K562 (cell line): ENCODE measurements around the gene INO80. TPM values are rescaled to one million over a fixed set of nuclear protein-coding genes. Genes with fewer than 3 reads are reported as not detected.

Source experiments
- CCNT2 ChIP-seq: IDR thresholded peaks from 2 replicates; pipeline ENCODE4 v1.6.1; 2011; ENCODE audit warnings: borderline replicate concordance, low read depth, mild to moderate bottlenecking, moderate library complexity, mixed read lengths, low read length; ENCODE audit not compliant: insufficient read length; ENCODE audit errors: extremely low read depth
- CXXC5 ChIP-seq: fragments of 250-450 bp; sonication (Bioruptor Pico); IDR thresholded peaks from 2 replicates; pipeline ENCODE4 v1.8.0; 2022; ENCODE audit warnings: inconsistent platforms, mild to moderate bottlenecking, moderate library complexity
- DACH1 ChIP-seq: fragments of 450-650 bp; IDR thresholded peaks from 2 replicates; pipeline ENCODE4 v1.6.1; 2018; ENCODE audit not compliant: partially characterized antibody
- ETV1 ChIP-seq: fragments of 450-650 bp; conservative IDR thresholded peaks from 2 replicates; pipeline ENCODE4 v1.6.1; 2016; ENCODE audit warnings: missing genetic modification characterization, control low read depth, low read depth, missing compliant biosample characterization
- GTF2E2 ChIP-seq: fragments of 200-800 bp; sonication (Bioruptor generic); IDR thresholded peaks from 2 replicates; pipeline ENCODE4 v1.6.1; 2016; ENCODE audit warnings: missing genetic modification characterization, missing compliant biosample characterization
- KAT8 ChIP-seq: fragments of 450-650 bp; IDR thresholded peaks from 2 replicates; pipeline ENCODE4 v1.6.1; 2016; ENCODE audit warnings: low read depth, mild to moderate bottlenecking
- POLR2B ChIP-seq: fragments of 450-650 bp; IDR thresholded peaks from 2 replicates; pipeline ENCODE4 v1.6.1; 2018; ENCODE audit warnings: low read depth; ENCODE audit not compliant: partially characterized antibody
- RBM14 ChIP-seq: fragments of 200-400 bp; formaldehyde crosslinking; IDR thresholded peaks from 2 replicates; pipeline ENCODE4 v1.6.1; 2018; ENCODE audit warnings: low read depth, mild to moderate bottlenecking, low read length, moderate library complexity, borderline replicate concordance; ENCODE audit not compliant: insufficient read depth
- RBM25 ChIP-seq: fragments of 200-400 bp; formaldehyde crosslinking; IDR thresholded peaks from 2 replicates; pipeline ENCODE4 v1.6.1; 2018; ENCODE audit warnings: low read length, low read depth, moderate library complexity; ENCODE audit not compliant: severe bottlenecking
- SRSF3 ChIP-seq: fragments of 200-400 bp; formaldehyde crosslinking; IDR thresholded peaks from 2 replicates; pipeline ENCODE4 v1.6.1; 2016; ENCODE audit warnings: mild to moderate bottlenecking, low read length, moderate library complexity; ENCODE audit not compliant: insufficient read depth
- ZNF384 ChIP-seq: IDR thresholded peaks from 2 replicates; pipeline ENCODE4 v1.6.1; 2012; ENCODE audit warnings: low read depth, low read length, improper control_type of control experiment
- polyA plus RNA-seq, 8 experiments: library from polyadenylated mRNA; depleted of rRNA in 4 of 8; stranded (reverse) in 5 of 8; unstranded in 3 of 8; fragments of >200 nt; fragmentation: Nextera tagmentation in 2 of 8; fragmentation: Illumina TruSeq in 1 of 8; extraction: Ambion mirVana in 2 of 8; extraction: Trizol in 1 of 8; gene quantifications; 2 replicates each; pipeline versions ENCODE4 v1.2.1 to v1.2.3, GENCODE V29; 2011 to 2014; ENCODE audit warnings: inconsistent platforms in 1 of 8, missing spikeins in 1 of 8
- total RNA-seq, 7 experiments: library from RNA; depleted of rRNA in 6 of 7; stranded (reverse); fragments of >200 nt in 6 of 7; fragmentation: Illumina TruSeq in 2 of 7; extraction: Trizol in 2 of 7; gene quantifications; 2 replicates each; pipeline versions ENCODE4 v1.2.1 to v1.2.3, GENCODE V29; 2011 to 2021; ENCODE audit warnings: low replicate concordance in 1 of 7
- TF ChIP-seq, protein P1 (sequence below): sonication (generic); formaldehyde crosslinking; IDR thresholded peaks from 2 replicates; pipeline ENCODE4 v1.8.0; 2022; ENCODE audit warnings: mild to moderate bottlenecking, missing genetic modification reagents
- TF ChIP-seq, protein P2 (sequence below): fragments of 450-650 bp; formaldehyde crosslinking; IDR thresholded peaks from 2 replicates; pipeline ENCODE4 v1.4.0; 2022; ENCODE audit warnings: missing genetic modification characterization
- TF ChIP-seq, protein P3 (sequence below): fragments of 250-450 bp; sonication (Bioruptor Pico); IDR thresholded peaks from 2 replicates; pipeline ENCODE4 v1.4.0; 2020

INO80 gene
- total and polyA plus RNA-seq, 9 of the 15 experiments (the other 6 are each of a cell fraction or from before 2014, with no cell fraction given) = 1.1 to 25.7 (median 19.9) TPM

DNA sequence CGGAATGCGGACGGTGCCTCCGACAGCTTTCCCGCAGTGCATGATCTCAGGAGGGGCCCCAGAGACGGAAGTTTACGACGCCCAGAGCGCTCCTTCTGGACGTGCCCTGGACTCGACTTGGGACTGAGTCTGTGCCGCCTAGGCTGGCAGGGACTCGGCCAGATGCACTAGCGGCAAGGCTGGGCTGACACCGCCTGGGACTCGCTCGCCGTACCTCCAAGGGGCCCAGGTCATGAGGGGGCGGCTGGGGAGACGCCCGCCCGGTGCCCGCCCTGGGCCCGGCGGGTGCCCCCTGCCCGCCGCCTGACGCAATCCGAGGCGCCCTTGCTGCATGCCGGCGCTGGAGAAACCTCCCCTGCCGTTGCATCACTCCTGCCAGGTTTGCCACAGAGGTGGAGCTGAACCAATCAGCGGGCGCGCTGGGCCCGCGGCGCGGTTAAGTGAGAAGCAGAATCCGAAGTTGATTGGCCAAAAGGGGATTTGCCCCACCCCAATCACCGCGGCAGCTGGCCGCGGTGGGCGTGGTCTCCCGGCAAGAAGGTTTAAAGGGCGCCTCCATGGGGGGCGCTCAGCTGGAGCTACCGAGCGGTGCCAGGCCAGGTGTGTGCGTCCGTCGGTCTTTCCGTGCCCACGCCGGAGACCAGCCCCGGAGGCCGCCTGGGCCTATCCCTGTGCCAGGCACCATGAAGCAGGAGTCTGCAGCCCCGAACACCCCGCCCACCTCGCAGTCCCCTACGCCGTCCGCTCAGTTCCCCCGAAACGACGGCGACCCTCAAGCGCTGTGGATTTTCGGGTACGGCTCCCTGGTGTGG, 163.0 kb downstream of the INO80 start, which contains the start of gene CHAC1 (continued):
- TF ChIP-seq, protein P1, sequence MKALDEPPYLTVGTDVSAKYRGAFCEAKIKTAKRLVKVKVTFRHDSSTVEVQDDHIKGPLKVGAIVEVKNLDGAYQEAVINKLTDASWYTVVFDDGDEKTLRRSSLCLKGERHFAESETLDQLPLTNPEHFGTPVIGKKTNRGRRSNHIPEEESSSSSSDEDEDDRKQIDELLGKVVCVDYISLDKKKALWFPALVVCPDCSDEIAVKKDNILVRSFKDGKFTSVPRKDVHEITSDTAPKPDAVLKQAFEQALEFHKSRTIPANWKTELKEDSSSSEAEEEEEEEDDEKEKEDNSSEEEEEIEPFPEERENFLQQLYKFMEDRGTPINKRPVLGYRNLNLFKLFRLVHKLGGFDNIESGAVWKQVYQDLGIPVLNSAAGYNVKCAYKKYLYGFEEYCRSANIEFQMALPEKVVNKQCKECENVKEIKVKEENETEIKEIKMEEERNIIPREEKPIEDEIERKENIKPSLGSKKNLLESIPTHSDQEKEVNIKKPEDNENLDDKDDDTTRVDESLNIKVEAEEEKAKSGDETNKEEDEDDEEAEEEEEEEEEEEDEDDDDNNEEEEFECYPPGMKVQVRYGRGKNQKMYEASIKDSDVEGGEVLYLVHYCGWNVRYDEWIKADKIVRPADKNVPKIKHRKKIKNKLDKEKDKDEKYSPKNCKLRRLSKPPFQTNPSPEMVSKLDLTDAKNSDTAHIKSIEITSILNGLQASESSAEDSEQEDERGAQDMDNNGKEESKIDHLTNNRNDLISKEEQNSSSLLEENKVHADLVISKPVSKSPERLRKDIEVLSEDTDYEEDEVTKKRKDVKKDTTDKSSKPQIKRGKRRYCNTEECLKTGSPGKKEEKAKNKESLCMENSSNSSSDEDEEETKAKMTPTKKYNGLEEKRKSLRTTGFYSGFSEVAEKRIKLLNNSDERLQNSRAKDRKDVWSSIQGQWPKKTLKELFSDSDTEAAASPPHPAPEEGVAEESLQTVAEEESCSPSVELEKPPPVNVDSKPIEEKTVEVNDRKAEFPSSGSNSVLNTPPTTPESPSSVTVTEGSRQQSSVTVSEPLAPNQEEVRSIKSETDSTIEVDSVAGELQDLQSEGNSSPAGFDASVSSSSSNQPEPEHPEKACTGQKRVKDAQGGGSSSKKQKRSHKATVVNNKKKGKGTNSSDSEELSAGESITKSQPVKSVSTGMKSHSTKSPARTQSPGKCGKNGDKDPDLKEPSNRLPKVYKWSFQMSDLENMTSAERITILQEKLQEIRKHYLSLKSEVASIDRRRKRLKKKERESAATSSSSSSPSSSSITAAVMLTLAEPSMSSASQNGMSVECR (CRISPR knock-in tag) = peak; percentile 95
- TF ChIP-seq, protein P2, sequence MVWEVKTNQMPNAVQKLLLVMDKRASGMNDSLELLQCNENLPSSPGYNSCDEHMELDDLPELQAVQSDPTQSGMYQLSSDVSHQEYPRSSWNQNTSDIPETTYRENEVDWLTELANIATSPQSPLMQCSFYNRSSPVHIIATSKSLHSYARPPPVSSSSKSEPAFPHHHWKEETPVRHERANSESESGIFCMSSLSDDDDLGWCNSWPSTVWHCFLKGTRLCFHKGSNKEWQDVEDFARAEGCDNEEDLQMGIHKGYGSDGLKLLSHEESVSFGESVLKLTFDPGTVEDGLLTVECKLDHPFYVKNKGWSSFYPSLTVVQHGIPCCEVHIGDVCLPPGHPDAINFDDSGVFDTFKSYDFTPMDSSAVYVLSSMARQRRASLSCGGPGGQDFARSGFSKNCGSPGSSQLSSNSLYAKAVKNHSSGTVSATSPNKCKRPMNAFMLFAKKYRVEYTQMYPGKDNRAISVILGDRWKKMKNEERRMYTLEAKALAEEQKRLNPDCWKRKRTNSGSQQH (CRISPR knock-in tag) = no peak
- TF ChIP-seq, protein P3, sequence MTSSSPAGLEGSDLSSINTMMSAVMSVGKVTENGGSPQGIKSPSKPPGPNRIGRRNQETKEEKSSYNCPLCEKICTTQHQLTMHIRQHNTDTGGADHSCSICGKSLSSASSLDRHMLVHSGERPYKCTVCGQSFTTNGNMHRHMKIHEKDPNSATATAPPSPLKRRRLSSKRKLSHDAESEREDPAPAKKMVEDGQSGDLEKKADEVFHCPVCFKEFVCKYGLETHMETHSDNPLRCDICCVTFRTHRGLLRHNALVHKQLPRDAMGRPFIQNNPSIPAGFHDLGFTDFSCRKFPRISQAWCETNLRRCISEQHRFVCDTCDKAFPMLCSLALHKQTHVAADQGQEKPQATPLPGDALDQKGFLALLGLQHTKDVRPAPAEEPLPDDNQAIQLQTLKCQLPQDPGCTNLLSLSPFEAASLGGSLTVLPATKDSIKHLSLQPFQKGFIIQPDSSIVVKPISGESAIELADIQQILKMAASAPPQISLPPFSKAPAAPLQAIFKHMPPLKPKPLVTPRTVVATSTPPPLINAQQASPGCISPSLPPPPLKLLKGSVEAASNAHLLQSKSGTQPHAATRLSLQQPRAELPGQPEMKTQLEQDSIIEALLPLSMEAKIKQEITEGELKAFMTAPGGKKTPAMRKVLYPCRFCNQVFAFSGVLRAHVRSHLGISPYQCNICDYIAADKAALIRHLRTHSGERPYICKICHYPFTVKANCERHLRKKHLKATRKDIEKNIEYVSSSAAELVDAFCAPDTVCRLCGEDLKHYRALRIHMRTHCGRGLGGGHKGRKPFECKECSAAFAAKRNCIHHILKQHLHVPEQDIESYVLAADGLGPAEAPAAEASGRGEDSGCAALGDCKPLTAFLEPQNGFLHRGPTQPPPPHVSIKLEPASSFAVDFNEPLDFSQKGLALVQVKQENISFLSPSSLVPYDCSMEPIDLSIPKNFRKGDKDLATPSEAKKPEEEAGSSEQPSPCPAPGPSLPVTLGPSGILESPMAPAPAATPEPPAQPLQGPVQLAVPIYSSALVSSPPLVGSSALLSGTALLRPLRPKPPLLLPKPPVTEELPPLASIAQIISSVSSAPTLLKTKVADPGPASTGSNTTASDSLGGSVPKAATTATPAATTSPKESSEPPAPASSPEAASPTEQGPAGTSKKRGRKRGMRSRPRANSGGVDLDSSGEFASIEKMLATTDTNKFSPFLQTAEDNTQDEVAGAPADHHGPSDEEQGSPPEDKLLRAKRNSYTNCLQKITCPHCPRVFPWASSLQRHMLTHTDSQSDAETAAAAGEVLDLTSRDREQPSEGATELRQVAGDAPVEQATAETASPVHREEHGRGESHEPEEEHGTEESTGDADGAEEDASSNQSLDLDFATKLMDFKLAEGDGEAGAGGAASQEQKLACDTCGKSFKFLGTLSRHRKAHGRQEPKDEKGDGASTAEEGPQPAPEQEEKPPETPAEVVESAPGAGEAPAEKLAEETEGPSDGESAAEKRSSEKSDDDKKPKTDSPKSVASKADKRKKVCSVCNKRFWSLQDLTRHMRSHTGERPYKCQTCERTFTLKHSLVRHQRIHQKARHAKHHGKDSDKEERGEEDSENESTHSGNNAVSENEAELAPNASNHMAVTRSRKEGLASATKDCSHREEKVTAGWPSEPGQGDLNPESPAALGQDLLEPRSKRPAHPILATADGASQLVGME (CRISPR knock-in tag) = 0 out of 2 replicates have a peak, but pooled peaks have one; percentile 40
- TF ChIP-seq RBM14 (peak; percentile 56; the same call in 1 of the 2 replicates), CXXC5 (peak; percentile 69), ETV1 (tag) (no peak), DACH1 (peak; percentile 78), KAT8 (no peak), GTF2E2 (tag) (0 out of 2 replicates have a peak, but pooled peaks have one; percentile 62), SRSF3 (peak; percentile 92; the same call in 1 of the 2 replicates), CCNT2 (peak; percentile 26), RBM25 (peak; percentile 78), POLR2B (peak; percentile 78), ZNF384 (no peak)
